HG02763 (cell line): ENCODE measurements around the gene PANK4.

Experiments
- ATAC-seq: cut with Tn5 transposase; IDR thresholded peaks from one replicate; pipeline ENCODE4 v1.9.1; 2021; ENCODE audit warnings: mild to moderate bottlenecking, moderate library complexity; ENCODE audit not compliant: unreplicated experiment

The PANK4 gene

GRCh38 chr1:2501041-2501819 is 25.2 kb downstream of the PANK4 start:
- ATAC-seq, result no peak

GRCh38 chr1:2499986-2500596 is 26.3 kb downstream of the PANK4 start:
- no peak for ATAC-seq

DNA sequence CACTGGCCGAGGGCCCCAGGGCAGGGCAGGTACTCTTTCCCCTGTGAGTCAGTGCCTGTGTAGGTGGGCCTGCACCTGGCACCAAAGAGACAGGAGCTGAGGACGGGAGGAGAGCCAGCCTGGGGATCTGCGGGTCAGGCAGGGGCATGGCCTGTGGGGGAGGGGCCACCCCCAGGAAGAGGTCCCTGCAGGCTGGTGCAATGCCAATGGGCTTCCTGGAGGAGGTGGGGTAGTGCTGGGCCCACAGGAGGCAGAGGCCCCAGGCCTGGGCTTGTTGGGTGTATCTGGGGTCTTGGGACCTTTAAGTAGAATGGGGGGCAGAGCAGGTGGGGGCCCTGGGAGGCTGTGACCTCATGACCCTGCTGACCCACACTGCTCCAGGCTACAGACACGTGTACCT is 27.1 kb downstream of the PANK4 start:
- no peak for ATAC-seq

- no peak for ATAC-seq
Measured at GRCh38 chr1:2498648-2499047, 27.7 kb downstream of the PANK4 start.

GRCh38 chr1:2497891-2498290 is 28.5 kb downstream of the PANK4 start:
- ATAC-seq, result no peak

- ATAC-seq, result no peak
Measured at GRCh38 chr1:2496746-2497145, 29.6 kb downstream of the PANK4 start.

DNA sequence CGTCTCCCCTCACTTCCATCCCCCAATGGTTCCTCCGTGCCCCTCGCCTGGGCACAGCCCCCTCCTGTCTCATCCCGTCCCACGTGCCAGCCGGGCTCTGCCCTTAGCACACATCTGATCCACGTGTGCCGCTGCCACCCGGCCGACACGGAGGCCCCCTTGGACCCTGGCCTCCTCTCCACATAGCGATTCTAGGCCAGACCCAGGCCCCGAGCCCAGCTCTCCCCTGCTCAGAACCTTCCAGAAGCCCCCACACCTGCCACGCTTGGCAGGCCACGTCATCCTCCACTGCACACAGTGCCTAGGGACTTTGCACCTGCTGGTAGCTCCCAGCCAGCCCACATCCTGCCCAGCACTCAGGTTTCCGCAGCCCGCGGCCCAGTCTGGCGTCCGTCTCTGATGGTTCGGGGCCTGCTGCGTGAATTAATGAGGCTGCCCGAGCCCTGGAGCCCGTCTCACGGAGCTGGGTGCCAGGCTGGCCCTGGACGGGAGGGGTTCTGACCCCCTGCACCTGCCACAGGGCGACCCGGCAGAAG is 30.2 kb downstream of the PANK4 start:
- ATAC-seq, result no peak

- ATAC-seq, result no peak
Measured at GRCh38 chr1:2495546-2495945, 30.9 kb downstream of the PANK4 start.

DNA sequence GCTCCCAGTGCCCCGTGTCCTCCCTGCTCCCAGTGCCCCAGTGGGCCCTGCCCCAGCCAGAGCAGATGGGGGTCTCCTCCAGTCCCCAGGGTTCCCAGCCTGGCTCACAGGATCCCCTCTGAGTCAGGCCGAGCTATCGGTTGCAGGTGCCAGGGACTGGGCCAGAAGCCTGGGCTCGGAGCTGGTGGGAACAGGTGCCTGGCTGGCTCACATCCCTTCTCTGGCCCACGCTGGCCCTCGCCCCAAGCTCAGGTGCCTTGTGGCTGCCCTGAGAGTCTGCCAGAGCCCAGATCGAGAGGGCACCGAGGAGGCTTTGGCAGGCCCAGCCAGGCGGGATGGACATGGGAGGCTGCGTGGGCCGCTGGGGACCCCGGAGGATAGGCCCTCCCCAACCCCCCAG is 31.4 kb downstream of the PANK4 start:
- ATAC-seq, result no peak

DNA sequence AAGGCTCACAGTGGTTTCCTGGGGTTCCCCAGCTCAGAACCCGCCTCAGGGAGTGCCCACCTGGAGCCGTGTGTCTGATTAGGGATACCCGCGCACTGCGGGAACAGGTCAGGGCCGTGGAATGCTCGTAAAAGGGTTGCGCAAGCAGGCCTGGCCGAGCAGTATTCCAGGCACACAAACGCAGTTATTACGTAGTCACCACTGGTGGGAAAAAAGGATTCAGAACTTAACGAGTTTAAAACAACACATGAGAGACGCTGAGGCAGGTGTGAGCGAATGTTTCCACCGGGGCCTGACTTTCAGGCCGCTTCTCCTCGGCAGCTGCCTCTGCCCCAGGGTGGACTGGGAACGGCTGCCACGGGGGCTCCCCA is 32.1 kb downstream of the PANK4 start:
- ATAC-seq, result no peak

DNA sequence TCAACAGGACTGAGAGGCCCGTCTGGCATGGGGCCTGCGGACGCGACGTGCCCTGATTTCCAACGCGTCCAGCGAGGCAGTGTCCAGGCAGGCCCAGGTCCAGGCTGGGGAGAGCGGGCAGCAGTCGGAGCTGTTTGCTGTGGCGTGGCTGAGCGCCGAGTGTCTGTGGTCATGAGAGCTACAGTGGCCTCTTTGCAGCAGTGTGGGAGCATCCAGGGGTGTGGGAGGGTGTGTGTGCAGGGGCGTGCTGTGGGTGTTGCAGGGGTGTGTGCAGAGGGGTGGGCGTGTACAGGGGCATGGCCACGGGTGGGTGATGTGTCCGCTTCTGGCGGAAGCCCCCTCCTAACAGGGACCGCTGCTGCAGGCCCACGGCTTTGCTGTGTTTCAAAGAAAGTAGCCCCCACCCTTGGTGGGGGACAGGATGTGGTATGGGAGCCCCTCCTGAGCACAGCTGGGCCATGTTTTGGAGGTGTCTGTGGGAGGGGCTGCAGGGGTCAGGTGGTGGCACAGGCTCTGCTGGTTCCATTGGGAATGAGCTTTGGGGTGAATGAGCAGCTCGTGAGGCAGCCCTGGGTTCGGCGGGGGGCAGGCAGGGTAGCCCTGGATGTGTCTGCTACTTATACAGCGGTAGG is 32.6 kb downstream of the PANK4 start:
- no peak for ATAC-seq

- ATAC-seq, result no peak
Measured at GRCh38 chr1:2493218-2493617, 33.2 kb downstream of the PANK4 start.

DNA sequence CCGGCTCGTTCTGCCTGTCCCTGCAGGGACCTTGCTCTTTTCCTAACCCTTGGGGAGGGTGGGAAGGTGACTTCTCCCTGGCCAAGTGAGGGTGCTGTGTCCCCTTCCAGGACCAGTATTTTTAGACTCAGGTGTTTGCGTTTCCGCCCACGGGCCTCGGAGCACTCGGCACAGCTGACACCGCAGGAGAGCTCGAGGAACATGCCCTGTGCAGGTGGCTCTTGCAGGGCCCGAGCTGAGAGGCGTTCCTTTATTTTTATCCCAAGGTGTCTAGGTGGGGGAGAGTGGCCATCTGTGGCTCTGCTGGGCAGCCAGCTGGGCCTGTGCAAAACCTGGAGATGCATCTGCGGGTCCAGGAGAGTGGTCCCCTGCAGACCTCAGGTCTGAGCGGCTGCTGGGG is 34.3 kb downstream of the PANK4 start:
- ATAC-seq, result no peak

DNA sequence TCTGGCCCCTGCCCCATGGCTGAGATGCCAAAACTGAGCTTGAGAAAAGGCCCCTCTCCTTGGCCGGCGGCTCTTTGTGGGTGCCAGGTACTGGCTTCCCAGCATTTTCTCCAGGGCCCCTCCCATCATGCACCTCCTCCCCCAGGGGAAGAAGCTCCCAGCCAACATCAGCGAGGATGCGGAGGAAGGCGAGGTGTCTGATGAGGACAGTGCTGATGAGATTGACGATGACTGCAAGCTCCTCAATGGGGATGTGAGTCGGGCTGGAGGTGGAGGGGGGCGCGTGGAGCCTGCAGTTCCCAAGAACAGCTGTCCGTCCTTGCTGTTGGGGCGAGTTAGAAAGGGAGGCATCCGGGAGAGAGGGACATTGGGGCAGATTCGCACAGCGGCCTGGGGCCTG is 36.8 kb downstream of the PANK4 start:
- no peak for ATAC-seq

GRCh38 chr1:2488688-2489087 is 37.7 kb downstream of the PANK4 start:
- no peak for ATAC-seq

DNA sequence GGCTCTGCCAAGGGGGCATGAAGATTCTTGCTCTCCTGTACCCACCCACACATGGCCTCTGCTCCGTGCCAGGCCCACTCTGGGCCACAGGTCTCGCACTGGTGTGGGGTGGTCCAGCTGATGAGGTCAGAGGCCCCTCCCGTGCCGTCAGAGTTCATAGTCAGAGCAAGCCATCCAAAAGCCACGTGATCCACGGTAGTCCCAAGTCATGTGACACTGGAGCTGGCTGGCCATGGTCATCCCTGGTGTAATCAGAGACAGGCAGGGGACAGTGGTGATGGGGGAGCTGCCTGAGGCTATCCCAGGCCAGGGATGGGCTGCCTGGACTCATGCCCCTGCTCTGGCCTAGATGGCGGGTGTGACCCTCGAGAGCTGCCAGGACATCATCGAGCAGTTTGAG is 39.8 kb downstream of the PANK4 start:
- no peak for ATAC-seq

DNA sequence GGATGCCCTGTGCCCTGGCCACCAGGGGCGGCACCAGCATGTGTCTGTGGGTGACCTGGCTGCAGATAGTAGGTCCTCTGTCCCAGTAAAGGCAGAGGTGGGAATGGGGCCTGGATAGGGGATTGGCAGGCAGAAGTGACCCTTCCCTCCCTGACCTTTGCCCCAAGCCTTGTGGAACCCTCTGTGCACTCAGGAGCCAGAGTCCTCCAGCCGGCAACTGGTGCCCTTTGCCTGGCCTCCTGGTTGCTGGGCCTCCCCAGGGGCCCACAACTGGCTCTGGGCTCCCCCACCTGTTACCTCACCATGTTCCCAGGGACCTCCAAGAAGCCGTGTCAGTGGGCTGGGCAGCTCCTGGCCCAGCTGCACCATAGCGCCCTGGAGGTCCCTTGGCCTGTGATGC is 40.4 kb downstream of the PANK4 start:
- ATAC-seq, result no peak

GRCh38 chr1:2483970-2484369 is 42.4 kb downstream of the PANK4 start:
- no peak for ATAC-seq

DNA sequence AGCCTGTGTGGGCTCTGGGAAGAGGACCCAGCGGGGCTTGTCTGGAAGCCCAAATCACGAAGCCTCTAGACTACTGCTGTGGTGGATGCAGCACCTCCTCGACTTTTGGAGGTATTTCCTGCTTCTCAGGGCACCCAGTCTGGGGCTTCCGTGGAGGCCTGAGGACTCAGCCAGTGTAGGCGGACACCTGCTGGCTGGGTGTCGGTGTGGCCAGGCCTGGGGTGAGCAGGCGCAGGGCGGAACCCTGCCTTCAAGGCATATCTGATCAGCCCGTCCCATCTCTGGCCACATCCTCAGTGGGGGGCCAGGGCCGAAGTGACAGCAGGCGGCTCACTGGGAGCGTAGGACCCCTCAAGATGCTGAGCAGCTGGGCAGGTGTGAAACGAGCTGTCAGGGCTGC is 43.4 kb downstream of the PANK4 start:
- no peak for ATAC-seq

GRCh38 chr1:2482588-2482987 is 43.8 kb downstream of the PANK4 start:
- ATAC-seq, result no peak

GRCh38 chr1:2481885-2482284 is 44.5 kb downstream of the PANK4 start:
- ATAC-seq, result no peak

GRCh38 chr1:2480986-2481364 is 45.4 kb downstream of the PANK4 start:
- ATAC-seq, result no peak
